Measurements from ENCODE around the gene DOCK6.

DOCK6 gene, protein sequence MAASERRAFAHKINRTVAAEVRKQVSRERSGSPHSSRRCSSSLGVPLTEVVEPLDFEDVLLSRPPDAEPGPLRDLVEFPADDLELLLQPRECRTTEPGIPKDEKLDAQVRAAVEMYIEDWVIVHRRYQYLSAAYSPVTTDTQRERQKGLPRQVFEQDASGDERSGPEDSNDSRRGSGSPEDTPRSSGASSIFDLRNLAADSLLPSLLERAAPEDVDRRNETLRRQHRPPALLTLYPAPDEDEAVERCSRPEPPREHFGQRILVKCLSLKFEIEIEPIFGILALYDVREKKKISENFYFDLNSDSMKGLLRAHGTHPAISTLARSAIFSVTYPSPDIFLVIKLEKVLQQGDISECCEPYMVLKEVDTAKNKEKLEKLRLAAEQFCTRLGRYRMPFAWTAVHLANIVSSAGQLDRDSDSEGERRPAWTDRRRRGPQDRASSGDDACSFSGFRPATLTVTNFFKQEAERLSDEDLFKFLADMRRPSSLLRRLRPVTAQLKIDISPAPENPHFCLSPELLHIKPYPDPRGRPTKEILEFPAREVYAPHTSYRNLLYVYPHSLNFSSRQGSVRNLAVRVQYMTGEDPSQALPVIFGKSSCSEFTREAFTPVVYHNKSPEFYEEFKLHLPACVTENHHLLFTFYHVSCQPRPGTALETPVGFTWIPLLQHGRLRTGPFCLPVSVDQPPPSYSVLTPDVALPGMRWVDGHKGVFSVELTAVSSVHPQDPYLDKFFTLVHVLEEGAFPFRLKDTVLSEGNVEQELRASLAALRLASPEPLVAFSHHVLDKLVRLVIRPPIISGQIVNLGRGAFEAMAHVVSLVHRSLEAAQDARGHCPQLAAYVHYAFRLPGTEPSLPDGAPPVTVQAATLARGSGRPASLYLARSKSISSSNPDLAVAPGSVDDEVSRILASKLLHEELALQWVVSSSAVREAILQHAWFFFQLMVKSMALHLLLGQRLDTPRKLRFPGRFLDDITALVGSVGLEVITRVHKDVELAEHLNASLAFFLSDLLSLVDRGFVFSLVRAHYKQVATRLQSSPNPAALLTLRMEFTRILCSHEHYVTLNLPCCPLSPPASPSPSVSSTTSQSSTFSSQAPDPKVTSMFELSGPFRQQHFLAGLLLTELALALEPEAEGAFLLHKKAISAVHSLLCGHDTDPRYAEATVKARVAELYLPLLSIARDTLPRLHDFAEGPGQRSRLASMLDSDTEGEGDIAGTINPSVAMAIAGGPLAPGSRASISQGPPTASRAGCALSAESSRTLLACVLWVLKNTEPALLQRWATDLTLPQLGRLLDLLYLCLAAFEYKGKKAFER (N-terminal part only)

DNA sequence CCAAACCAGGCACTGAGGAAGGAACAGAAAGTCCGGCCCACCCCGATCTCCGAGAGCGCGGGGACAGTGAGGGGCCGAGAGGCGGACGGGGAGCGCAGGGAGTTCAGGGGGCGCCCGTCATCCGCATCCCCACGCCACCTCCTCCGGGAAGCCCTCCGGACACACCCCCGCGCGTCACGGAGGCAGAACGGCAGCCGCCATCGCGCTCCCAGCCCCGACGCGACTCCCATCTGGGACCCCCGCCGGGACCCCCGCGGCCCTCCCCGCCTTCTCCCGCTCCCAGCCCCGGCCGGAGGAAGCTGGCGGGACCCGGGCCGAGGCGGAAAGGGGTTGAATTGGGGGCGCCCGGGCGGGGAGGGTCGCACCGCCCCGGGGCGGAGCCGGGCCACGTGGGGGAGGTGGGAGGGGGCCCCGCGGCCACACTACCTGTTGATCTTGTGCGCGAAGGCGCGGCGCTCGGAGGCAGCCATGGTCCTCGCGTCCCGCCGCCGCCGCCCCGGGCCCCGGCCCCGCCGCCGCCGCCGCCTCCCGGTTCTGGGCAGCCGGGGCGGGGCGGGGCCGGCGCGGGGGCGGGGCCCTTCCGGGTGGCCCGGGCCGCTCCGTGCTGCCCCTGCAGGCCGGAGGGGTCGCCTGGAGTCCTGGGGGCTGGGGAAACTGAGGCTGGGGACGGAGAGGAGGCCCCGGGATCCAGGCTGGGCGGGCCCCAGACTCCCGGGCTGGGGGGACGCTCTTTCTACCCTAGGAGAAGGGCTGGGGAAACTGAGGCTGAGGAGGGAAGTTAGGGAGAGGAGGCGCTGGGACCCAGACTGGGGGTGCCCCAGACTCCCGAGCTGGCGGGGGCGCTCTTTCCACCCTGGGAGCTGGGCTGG lies at the start of gene DOCK6:
Gene DOCK6, minus strand, starts transcription at position 554 of the 869 bp plus-strand sequence. Its CDS starts 84 bp downstream, at position 470.
- peak in 1 of 4 experiments; percentile 5 for DNase-seq

DNA sequence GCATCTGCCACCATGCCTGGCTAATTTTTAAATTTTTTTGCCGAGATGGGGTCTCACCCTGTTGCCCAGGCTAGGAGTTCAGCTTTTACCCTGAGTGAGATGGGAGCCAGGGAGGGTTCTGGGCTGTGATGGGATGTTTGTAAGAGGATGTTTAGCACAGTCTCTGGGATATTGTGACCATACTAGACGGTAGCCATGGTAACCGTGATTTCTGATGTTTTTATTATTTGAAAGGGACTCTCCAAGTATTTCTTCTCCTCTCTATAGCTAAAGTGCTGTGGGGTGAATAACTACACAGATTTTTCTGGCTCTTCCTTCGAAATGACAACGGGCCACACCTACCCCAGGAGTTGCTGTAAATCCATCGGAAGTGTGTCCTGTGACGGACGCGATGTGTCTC lies 44.0 kb upstream of the DOCK6 start:
- DNase-seq, result no peak

DNA sequence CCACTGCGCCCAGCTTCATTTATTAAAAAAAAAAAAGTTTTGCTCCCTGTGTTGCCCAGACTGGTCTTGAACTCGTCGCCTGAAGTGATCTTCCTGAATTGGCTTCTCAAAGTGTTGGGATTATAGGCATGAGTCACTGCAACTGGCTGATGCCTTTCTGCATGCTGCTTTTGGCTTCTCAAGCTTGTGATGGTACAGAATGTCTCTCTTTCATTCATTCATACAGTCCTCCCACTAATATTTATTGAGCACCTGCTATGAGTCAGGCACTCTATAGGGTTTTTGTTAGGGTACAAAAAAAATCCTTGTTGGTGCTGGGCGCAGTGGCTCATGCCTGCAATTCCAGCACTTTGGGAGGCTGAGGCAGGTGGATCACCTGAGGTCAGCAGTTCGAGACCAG lies 42.6 kb upstream of the DOCK6 start:
- no peak for DNase-seq

DNA sequence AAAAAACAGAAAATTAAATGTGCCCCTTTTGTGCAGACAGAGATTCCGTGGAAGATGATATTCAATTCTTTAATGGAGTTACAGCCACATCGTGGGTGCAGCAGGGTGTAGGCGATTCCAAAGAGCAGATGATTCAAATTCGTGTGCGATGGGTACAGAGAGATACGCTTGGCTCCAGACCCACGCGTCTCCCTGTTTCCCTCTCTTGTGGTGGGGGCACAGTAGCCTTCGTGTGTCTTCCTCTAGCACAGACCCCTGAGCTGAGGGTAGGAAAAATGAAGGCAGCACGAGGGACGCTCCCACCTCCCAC lies 38.4 kb upstream of the DOCK6 start:
- no peak for DNase-seq

DNA sequence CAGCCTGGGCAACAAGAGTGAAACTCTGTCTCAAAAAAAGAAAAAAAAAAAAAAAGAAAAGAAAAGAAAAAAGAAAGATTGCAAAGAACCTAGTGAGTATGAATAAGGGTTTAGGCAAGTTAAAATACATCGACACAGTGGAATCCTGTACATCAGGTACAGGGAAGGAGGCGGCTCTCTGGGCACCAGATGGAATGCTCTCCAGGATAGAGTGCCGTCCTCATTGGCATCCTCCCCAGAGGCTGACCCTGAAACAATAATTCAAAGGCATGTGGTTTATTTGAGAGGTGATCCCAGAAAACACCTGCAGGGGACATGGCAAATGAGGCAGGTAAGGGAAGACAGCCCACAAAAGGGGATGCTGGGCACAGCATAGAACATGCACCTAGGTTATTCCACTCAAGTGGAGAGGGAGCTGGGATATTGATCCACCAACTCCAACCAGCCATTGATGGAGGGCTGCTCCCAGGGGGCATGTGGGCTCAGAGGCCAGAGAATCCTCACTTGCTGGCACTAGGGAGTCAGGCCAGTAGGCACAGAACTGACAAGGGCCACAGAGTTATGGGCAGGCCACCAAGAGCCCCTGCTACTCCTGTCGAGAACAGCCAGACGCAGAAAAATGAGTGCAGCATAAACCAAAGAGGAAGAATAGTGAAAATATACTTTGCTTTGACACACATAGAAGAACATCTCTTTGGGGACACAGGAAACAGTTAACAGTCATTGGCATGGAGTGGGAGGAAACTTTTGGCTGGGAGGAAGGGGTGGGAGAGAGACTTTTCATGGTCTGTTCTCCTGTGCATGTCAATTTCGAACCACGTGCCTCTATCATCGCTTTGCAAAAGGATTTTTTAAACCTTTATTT lies 37.9 kb upstream of the DOCK6 start:
- no peak for DNase-seq

DNA sequence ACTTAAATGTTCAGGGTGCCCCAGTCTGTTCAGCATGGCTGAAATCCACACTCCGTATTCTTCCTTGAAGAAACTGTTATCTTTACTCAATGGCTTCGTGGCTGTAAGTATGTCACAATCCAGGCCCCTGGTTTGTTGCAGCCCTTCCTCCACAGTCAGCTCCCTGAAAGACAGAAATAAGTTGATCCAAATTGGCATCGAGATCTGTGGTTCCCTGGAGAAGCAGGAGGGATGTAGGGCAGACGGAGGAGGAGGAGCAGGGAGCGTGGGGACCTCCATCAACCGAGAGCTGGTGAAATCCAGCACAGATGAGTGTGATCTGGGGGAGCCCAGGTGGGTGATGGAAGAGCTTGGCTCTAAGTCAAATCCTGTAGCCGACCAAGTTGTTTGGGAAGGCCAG lies 33.9 kb upstream of the DOCK6 start:
- DNase-seq, result no peak

DNA sequence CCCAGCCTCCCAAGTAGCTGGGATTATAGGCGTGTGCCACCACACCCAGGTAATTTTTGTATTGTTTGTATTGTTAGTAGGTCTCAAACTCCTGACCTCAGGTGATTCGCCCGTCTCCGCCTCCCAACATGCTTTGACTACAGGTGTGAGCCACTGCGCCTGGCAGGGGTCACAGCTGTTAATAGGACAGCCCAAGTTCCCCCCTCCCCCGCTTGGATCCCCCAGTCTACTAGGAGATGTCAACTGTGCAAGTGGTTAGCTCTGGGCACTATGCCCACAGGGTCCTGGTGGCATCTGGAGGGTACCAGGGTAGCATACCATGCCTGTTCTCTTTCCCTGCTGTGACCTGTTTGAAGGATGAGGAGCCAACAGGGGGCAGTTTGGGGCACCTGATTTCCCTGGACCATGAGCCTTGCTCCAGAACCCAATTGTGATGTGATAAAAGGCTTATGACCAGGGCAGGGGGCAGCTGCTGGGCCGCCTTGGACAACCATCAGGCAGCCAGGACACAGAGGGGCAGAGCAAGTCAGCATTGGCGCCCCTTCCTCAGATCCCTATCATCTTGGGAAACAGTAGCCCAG lies 33.4 kb upstream of the DOCK6 start, which contains the start of gene TSPAN16:
Gene TSPAN16, plus strand, starts transcription at position 496 of the 581 bp plus-strand sequence. CDS start 138 bp downstream, outside the sequence.
- no peak for DNase-seq

DNA sequence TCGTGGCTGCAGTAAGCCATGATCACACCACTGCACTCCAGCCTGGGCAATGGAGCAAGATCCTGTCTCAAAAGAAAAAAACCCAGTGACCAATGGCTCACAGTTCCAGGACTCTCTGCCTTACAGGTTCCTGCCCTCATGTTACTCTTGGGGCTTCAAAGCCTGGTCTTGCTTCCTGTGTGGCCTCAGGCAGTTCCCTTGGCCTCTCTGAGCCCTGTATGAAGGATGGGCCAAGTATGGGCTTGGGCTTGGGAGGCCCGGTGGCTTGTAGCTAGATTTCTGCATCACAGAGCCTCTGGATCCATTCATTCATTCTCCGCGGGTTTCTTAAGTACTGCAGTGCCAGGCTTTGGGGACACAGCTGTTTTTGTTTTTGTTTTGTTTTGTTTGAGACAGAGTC lies 32.9 kb upstream of the DOCK6 start:
- no peak for DNase-seq

DNA sequence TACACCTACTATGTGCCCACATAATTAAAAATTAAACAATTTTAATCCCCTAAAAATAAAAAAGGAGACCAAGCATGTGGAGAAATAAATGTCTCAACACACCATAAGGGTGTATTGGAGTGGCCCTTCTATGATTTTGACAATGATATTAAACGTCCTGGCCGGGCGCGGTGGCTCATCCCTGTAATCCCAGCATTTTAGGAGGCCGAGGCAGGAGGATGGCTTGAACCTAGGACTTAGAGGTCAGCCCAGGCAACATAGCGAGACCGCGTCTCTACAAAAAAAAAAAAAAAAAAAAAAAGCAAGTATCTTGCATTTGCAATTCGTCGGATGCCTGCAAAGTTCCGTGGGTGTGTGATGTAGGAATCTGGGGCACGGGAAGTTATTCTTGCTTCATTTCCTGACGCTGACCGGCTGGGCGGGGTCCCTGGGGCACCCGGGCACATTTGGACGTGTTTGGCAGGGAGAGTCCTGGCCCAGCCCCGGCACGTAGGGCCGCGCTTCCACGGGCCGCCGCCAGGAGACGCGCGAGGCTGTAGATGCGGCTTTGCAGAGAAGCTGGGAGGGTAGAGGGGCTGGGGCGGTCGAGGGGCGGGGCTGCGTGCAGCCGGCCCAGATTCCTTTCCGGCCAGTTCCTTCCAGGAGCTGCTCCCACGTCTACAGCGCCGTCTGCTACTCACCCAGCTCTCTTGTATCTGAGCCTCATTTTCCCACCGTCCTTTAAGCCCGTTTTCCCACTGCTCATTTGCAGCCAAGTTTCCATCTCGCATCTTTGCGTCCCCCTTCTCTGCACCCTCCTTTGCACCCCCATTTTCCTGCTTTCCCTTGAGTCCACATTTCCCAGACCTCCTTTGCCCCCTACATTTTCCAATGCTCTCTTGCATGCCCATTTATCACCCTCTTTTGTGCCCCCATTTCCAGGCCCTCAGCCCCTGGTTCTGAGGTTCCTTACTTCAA lies 31.4 kb upstream of the DOCK6 start:
- DNase-seq, result peak; percentile 34 to 74 (median 60)

DNA sequence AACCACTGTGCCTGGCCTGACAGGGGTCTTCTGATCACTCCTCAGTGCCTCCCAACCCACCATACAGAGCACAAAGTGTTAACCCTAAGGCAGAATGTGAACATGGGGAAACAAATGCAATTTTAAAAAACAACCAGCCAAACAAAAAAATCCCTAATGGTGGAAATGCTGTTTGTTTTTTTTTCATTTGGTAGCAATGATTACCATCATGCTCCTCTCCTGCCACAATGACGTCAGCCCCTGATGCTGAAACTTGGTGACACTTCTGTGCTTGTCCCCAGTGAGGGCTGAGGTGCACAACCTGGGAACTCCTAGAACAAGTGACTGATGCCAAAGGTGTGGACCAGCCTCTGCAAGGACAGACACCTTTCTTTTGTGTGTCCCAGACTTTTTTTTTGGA lies 29.7 kb upstream of the DOCK6 start:
- no peak for DNase-seq

DNA sequence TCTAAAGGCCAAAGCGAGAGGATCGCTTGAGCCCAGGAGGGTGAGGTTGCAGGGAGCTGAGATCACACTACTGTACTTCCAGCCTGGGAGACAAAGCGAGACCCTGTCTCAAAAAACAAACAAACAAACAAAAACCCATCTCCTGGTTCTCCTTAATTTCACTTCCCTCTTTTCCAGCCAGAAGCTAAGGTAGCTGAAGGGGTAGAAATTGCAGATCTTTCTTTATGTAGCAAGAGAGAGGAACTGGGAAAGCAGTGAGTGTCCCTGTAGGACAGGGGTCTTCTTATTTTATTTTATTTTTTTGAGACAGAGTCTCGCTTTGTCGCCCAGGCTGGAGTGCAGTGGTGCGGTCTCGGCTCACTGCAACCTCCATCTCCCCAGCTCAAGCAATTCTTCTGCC lies 29.1 kb upstream of the DOCK6 start:
- DNase-seq, result no peak

DNA sequence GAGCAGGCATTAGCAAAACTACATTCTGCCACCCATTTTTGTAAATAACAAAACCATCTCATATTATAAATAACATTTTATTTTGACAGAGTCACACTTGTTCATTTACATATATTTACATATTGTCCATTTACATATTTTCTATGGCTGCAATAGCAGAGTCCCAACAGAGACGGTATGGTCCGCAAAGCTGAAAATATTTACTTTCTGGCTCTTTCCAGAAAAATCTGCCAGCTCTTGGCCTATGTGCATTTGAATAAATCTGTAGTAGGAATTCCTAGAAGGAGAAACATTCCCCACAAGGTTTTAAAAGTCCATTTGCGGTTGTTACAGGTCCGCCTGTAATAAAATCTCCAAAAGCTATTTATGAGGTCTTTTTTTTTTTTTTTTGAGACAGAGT lies 27.9 kb upstream of the DOCK6 start:
- no peak for DNase-seq

DNA sequence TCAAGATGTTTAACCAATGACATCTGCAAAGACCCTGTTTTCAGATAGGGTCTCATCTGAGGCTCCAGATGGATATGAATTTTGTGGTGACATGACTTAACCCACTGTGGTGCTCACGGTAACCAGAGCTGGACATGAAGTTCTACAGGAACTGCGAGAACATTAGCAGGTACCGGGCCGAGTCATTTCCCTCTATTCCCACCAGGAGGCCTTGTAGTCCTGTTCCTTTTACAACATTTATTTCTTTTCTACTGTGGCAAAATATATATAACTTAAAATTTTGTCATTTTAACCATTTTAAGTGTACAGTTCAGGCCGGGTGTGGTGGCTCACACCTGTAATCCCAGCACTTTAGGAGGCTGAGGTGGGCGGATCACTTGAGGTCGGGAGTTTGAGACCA lies 26.0 kb upstream of the DOCK6 start:
- DNase-seq, result no peak

DNA sequence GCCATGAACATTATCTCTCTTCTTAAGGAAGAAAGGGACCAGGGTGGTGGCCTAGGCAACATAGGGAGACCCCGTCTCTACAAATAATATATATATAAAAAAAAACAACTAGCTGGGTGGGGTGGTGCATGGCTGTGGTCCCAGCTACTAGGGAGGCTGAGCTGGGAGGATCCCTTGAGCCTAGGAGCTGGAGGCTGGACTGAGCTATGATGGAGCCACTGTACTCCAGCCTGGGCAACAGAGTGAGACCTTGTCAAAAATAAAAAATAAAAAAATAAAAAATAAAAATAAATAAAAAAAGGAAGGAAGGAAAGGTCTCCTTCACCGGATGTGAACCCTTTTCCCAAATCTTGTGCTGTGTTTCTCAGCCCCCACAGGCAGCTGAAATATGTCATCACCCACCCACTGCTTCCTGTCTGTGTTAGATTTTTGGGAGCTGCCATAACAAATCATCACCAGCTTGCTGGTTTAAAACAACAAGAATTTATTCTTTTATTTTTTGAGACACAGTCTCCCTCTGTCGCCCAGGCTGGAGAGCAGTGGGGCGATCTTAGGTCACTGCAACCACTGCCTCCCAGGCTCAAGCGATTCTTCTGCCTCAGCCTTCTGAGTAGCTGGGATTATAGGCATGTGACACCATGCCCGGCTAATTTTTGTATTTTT lies 24.1 kb upstream of the DOCK6 start:
- DNase-seq, result no peak

DNA sequence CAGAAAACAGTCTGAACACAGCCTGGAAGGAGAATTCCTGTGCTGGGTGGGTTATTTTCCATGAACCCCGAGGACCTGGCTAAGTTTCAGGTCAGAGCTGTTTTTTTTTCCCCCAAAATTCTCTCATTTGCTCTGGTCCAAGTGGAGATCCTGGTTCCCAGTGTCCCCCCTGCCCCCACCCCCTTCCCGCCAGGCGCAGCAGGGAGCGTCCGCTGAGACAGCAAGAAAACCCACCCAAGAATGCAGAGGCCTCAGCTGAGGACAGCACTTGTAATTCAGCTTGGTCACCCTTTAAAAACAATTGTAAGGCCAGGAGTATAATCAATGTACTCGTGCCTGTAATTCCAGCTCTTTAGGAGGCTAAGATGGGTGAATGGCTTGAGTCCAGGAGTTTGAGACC lies 22.2 kb upstream of the DOCK6 start:
- no peak for DNase-seq

DNA sequence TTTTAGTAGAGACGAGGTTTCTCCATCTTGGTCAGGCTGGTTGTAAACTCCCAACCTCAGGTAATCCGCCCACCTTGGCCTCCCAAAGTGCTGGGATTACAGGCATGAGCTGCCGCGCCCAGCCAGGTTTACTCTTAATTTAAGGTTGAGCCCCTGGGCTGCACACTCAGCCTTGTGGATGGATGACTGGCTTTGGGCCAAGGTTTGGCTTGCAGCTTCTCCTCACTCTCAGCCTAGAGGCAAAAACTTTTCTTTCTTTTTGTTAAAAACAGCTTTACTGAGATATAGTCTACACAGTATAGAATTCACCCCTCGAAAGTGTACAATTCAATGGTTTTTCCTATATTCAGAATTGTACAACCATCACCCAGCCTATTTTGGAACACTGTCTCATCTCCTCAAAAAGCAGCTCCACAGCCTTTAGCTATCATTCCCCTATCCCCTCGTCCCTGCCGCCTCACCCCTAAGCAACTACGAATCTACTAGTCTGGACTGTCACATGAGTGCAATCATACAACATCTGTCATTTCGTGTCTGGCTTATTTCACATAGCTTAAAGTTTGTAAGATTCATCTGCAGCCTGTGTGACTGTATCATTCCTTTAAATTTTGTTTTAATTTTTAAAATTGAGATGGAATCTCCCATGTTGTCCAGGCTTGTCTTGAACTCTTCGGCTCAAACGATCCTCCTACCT lies 19.2 kb upstream of the DOCK6 start:
- no peak for DNase-seq

DNA sequence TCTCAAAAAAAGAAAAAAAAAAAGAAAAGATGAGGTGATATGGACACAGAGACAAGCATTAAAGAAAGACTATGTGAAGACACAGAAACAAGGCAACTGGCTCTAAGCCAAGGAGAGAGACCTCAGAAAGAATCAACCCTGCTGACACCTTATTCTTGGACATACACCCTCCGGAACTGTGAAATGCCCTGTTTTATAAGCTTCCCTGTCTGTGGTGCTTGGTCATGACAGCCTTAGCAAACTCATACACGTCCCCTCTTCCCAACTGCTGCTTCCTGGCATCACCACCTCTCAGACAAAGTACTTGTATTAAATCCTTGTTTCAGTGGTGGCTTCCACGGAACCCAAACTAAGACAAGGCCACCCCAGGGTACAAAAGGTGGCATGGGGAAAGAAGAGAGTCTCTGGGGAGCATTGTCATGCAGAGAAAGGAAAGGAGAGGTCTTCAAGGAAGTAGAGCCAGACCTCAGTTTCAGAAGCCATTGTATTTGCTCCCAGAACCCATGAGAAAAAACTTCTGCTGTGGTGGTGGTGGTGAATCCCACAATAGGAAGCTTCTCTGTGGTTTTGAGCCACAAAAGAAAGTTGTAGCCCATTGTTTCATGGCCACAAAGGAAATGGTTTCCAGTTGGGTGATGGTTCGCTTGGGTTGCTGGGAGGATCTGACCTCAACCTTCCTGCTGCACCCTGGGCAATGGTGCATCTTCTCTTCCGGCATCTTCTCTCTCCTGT lies 17.3 kb upstream of the DOCK6 start:
- peak in 1 of 4 experiments; percentile 9 for DNase-seq

DNA sequence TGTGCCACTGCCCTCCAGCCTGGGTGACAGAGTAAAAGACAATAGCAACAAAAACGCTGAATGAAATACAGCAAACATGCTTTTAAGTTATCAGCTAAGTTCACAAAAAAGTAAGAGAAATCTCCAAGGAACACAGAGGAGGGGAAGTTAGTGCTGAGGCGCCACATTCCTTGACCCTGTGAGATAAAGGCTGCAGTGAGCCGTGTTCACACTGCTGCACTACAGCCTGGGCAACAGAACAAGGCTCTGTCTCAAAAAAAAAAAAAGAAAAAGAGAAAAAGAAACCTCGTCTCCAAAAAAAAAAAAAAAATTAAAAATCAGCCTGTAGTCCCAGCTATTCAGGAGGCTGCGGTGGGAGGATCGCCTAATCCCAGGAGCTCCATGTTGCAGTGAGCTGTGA lies 16.3 kb upstream of the DOCK6 start:
- no peak for DNase-seq
